NB4 (cell line): ENCODE measurements around the gene TSNAX.
A peak's percentile ranks its signal among the peaks of the same experiment; 100 is the strongest.

Experiments used
- DNase-seq: peaks from one replicate; pipeline ENCODE4 v3.0.0; 2010; ENCODE audit warnings: low read depth
- H3K4me3 ChIP-seq: one replicate; pipeline ENCODE4 v1.5.1; 2011; ENCODE audit warnings: mild to moderate bottlenecking, low read depth, low read length, moderate library complexity
- MYC ChIP-seq: IDR thresholded peaks from 2 replicates; pipeline ENCODE4 v1.6.1; 2011; ENCODE audit warnings: low read depth, low read length
- POLR2A ChIP-seq: IDR thresholded peaks from 2 replicates; pipeline ENCODE4 v1.6.1; 2011; ENCODE audit warnings: mild to moderate bottlenecking; ENCODE audit not compliant: insufficient read length; ENCODE audit errors: extremely low read depth
- TF ChIP-seq, protein P1 (sequence below): IDR thresholded peaks from one replicate; pipeline ENCODE4 v1.5.1; 2012; ENCODE audit warnings: low read depth, low read length
- TF ChIP-seq, protein P2 (sequence below): IDR thresholded peaks from 2 replicates; pipeline ENCODE4 v1.6.1; 2011; ENCODE audit warnings: low read depth, low read length

Gene TSNAX

DNA sequence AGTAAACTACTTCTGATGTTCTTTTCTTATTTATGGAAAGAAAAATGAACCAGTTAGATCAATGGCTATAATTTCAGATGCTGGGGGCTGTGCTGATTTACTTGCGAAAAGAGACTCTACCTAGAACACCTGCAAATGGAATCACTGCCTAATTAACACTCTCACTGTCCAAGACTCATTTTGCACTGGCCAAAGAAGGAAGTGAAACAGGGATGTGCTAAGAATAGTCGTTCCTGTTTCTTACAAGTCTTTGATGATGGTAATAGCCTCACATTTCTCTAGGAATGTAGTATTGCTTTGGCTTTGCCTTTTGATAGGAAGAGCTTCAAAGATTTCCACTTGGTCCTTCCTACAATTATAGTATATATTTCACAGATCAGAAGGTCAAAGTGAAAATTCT is 12.7 kb upstream of the TSNAX start:
- peak; percentile 61 for DNase-seq
- no peak overlapping the region for H3K4me3 ChIP-seq
- TF ChIP-seq, protein P1, sequence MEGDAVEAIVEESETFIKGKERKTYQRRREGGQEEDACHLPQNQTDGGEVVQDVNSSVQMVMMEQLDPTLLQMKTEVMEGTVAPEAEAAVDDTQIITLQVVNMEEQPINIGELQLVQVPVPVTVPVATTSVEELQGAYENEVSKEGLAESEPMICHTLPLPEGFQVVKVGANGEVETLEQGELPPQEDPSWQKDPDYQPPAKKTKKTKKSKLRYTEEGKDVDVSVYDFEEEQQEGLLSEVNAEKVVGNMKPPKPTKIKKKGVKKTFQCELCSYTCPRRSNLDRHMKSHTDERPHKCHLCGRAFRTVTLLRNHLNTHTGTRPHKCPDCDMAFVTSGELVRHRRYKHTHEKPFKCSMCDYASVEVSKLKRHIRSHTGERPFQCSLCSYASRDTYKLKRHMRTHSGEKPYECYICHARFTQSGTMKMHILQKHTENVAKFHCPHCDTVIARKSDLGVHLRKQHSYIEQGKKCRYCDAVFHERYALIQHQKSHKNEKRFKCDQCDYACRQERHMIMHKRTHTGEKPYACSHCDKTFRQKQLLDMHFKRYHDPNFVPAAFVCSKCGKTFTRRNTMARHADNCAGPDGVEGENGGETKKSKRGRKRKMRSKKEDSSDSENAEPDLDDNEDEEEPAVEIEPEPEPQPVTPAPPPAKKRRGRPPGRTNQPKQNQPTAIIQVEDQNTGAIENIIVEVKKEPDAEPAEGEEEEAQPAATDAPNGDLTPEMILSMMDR = no peak
- TF ChIP-seq POLR2A (no peak), MYC (no peak)
- TF ChIP-seq, protein P2, sequence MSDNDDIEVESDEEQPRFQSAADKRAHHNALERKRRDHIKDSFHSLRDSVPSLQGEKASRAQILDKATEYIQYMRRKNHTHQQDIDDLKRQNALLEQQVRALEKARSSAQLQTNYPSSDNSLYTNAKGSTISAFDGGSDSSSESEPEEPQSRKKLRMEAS = no peak

DNA sequence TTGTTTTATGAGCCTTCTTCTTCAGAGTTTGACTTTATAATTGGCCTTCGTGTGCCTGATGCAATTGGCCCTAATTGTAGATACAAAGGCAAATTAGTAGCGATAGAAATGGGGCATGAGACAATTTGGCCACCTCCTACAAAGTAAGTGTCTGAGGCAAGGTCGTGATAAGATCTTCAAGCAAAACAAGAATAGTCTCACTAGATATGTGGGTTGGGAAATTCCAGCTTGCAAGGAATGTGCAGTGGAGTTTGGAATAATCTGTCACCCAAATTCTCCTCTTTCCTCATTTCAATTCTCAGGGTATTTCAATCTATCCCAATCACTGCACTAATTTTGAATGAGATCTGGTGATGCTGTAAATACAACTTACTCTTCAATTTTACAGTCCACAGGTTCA is 11.4 kb upstream of the TSNAX start:
- no peak overlapping the region for H3K4me3 ChIP-seq
- no peak for DNase-seq
- TF ChIP-seq POLR2A = no peak
- TF ChIP-seq, protein P1 = no peak
- TF ChIP-seq, protein P2 = no peak
- no peak for TF ChIP-seq MYC

DNA sequence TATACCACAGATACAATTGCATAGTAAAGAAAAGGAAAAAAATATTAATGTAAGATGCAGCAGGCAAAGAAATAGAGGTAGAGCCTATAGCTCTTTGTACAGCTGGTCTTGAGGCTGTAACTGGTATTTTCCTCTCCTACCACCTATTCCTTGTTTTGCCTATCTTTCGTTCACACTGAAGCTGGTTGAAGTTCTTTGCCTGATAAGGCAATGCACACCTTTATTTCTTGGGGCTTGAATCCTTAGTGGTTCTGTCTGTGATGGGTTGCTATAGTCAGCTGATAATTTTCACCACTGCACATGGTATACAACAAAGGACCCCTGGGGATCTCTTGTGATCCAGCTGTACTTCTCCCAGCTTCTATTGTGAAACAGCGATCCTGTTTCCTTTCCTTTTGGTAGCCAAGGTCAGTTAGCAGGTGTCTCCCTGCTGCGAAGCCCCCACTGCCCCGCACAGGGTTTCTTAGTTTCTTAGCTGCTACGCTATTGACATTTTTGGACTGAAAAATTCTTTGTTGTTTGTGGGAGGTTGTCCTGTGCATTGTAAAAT is 9.9 kb upstream of the TSNAX start:
- no peak overlapping the region for H3K4me3 ChIP-seq
- no peak for DNase-seq
- TF ChIP-seq MYC (no peak), POLR2A (no peak)
- TF ChIP-seq, protein P1 = no peak
- TF ChIP-seq, protein P2 = no peak

DNA sequence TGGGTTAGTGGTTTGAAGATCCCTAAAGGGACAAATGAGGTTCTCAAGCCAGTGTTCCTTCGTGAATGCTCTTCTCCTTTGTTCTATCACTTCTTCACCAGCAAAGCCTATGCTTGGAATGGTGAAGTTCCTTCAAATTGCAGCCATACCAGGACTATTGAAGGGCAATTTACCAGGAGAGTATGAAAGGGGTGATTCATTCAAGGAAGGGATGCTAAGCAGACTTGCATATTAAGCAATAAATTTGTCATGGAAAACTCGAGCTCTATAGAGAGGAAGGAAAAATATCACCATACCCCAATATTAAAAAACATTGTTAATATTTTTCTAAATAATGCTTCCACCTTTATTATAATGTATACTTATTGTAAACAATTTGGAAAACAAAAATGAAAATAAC is 9.3 kb upstream of the TSNAX start:
- DNase-seq = no peak
- H3K4me3 ChIP-seq = no peak overlapping the region
- TF ChIP-seq, protein P2 = no peak
- TF ChIP-seq MYC = no peak
- TF ChIP-seq, protein P1 = no peak
- no peak for TF ChIP-seq POLR2A

DNA sequence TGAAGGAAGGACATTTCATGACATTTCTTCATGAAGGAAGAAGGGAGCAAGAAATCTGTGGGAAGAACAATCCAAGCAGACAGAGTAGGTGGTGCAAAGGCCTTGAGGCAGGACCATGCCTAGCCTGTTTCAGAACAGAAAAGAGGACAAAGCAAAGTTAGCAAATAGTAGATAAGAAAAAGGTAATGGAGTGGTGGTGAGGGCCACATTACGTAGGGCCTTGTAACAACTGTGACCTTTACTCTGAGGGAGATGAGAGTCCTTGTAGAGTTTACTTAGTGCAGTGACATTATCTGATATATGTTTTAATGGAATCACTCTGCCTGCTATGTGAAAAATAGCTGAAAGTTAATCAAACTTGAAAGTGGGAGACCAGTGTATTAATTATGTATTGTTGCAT is 6.4 kb upstream of the TSNAX start:
- TF ChIP-seq, protein P2 = no peak
- TF ChIP-seq, protein P1 = no peak
- no peak for TF ChIP-seq MYC
- TF ChIP-seq POLR2A = no peak
- H3K4me3 ChIP-seq = no peak overlapping the region
- DNase-seq = no peak
